Kidney (tissue), 14 donors: ENCODE data around the gene STKLD1. TPM values are rescaled to one million over a fixed set of nuclear protein-coding genes. Genes with fewer than 3 reads are reported as not detected.
"Not testable (repeated sequence)": the region's sequence is repeated elsewhere in the genome, so short reads cannot be mapped to it uniquely, and the experiment has no call there.

Experiments
- DNase-seq, 5 donors: peaks; one replicate each; pipeline ENCODE4 v3.0.0-alpha.2; 2013 to 2020
- FAIRE-seq: peaks from 2 replicates; lab custom pipeline; 2012; peaks lifted over from hg19 to GRCh38; lab: Jason Lieb, UNC
- H3K27ac ChIP-seq, 2 donors: one replicate each; pipeline ENCODE4 v1.7.0; 2013; ENCODE audit warnings: low read depth in 2 of 2, low read length in 2 of 2, inconsistent platforms in 1 of 2
- H3K27me3 ChIP-seq: one replicate; pipeline ENCODE4 v1.7.1; 2013; ENCODE audit warnings: low read length, inconsistent platforms; ENCODE audit not compliant: control insufficient read depth, insufficient read depth
- H3K36me3 ChIP-seq, 3 donors: one replicate each; pipeline versions ENCODE4 v1.7.0 to v1.7.1; 2013; ENCODE audit warnings: low read length in 3 of 3, control low read depth in 1 of 3, inconsistent platforms in 1 of 3; ENCODE audit not compliant: insufficient read depth in 3 of 3, control insufficient read depth in 2 of 3
- H3K4me1 ChIP-seq, 3 donors: one replicate each; pipeline versions ENCODE4 v1.7.0 to v1.7.1; 2013; ENCODE audit warnings: low read length in 3 of 3, inconsistent platforms in 1 of 3, low read depth in 1 of 3; ENCODE audit not compliant: control insufficient read depth in 2 of 3, insufficient read depth in 2 of 3
- H3K4me3 ChIP-seq, 3 donors: one replicate each; pipeline versions ENCODE4 v1.7.0 to v1.8.1; 2013; ENCODE audit warnings: low read length in 3 of 3, control low read depth in 1 of 3, inconsistent platforms in 1 of 3
- H3K9ac ChIP-seq, 3 donors: one replicate each; pipeline versions ENCODE4 v1.7.0 to v1.7.1; 2013; ENCODE audit warnings: low read length in 3 of 3, control low read depth in 1 of 3, inconsistent platforms in 1 of 3
- H3K9me3 ChIP-seq, 3 donors: one replicate each; pipeline versions ENCODE4 v1.7.0 to v1.7.1; 2013; ENCODE audit warnings: low read length in 3 of 3, control low read depth in 1 of 3, inconsistent platforms in 1 of 3; ENCODE audit not compliant: control insufficient read depth in 2 of 3, insufficient read depth in 1 of 3
- intact Hi-C: fragments of 100-400 bp; cut with DNase I; formaldehyde crosslinking; loops from one replicate; pipeline ENCODE4 v1.11.1; 2022
- polyA plus RNA-seq: library from polyadenylated mRNA; stranded (reverse); fragments of 350-450 nt; fragmentation: Illumina TruSeq; extraction: RNeasy Lipid Tissue Mini Kit (QIAGEN cat#74804); gene quantifications from one replicate; pipeline ENCODE4 v1.2.3, GENCODE V29; 2014; ENCODE audit warnings: low read depth, low replicate concordance; ENCODE audit not compliant: insufficient read depth
- total RNA-seq: library from RNA; stranded (reverse); fragmentation: NEBNext Ultra II Directional; extraction: Animal tissue kit (Norgen Biotek cat#: 25700); gene quantifications from one replicate; pipeline ENCODE4 v1.2.1, GENCODE V29; 2021
- TF ChIP-seq, protein P1 (sequence below): IDR thresholded peaks from 3 replicates; pipeline ENCODE4 v1.5.1; 2012; ENCODE audit warnings: mild to moderate bottlenecking, moderate library complexity, borderline replicate concordance; ENCODE audit not compliant: insufficient read depth; ENCODE audit errors: extremely low read depth
- donor health status: control.
- donor health status: control.
- donor health status: control.
- donor health status: control.
- donor health status: control.
- donor health status: DM: yes; HTN: yes; CAD: no.
- donor health status: Normal renal cell carcinoma (clear cell type).

The STKLD1 gene
- total and polyA plus RNA-seq, 2 donors from 2014 or later, result 1.9 to 4.0 TPM

DNA sequence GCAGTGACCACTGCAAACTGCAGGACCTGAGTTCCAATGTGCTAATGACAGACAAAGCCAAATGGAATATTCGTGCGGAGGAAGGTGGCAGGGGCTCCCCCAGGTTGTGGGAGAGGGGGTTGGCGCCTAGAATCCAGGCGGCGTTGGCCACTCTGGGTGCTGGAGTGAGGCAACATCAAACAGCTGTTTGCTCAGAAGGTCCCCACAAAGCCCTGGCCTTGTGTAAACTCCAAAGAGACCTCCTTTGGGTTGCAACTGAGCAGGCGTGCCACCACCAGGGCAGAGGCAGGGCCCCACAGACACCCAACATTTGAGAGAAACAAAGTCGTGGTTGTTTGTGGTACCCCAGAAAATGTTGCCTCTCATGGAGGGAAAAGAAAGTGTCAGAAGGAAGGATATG lies 14.5 kb downstream of the STKLD1 start:
- TF ChIP-seq, protein P1, sequence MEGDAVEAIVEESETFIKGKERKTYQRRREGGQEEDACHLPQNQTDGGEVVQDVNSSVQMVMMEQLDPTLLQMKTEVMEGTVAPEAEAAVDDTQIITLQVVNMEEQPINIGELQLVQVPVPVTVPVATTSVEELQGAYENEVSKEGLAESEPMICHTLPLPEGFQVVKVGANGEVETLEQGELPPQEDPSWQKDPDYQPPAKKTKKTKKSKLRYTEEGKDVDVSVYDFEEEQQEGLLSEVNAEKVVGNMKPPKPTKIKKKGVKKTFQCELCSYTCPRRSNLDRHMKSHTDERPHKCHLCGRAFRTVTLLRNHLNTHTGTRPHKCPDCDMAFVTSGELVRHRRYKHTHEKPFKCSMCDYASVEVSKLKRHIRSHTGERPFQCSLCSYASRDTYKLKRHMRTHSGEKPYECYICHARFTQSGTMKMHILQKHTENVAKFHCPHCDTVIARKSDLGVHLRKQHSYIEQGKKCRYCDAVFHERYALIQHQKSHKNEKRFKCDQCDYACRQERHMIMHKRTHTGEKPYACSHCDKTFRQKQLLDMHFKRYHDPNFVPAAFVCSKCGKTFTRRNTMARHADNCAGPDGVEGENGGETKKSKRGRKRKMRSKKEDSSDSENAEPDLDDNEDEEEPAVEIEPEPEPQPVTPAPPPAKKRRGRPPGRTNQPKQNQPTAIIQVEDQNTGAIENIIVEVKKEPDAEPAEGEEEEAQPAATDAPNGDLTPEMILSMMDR, result no peak
- no peak for FAIRE-seq

DNA sequence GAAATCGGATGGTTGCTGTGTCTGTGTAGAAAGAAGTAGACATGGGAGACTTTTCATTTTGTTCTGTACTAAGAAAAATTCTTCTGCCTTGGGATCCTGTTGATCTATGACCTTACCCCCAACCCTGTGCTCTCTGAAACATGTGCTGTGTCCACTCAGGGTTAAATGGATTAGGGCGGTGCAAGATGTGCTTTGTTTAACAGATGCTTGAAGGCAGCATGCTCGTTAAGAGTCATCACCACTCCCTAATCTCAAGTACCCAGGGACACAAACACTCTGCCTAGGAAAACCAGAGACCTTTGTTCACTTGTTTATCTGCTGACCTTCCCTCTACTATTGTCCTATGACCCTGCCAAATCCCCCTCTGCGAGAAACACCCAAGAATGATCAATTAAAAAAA lies 15.3 kb downstream of the STKLD1 start:
- FAIRE-seq, H3K9ac ChIP-seq, DNase-seq, H3K4me3 ChIP-seq, H3K27ac ChIP-seq, H3K36me3 ChIP-seq, H3K9me3 ChIP-seq, H3K27me3 ChIP-seq, intact Hi-C loops, H3K4me1 ChIP-seq: not testable (repeated sequence)

More for the DNA sequence above, 14.5 kb downstream of the STKLD1 start:
- Histone ChIP-seq H3K36me3 (no peaks in the 10 kb centered on the region), H3K9me3 (no peaks in the 10 kb centered on the region), H3K4me3 (no peak overlapping the region), H3K9ac (no peak overlapping the region), H3K4me1 (no peaks in the 10 kb centered on the region), H3K27ac (no peak overlapping the region), H3K27me3 (no peaks in the 10 kb centered on the region)
- no peak for DNase-seq
- intact Hi-C loops, result no loop called here

DNA sequence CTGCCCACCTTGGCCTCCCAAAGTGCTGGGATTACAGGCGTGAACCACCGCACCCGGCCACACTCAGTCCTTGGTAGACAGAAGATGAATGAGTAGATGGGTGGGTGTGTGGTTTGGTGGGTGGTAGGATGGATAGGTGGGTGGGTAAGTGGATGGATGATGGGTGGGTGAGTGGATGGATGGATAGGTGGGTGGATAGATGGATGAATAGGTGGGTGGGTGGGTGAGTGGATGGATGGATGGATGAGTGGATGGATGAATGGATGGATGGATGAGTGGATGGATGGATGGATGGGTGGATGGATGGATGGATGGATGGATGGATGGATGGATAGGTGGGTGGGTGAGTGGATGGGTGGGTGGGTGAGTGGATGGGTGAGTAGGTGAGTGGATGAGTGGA lies 16.1 kb downstream of the STKLD1 start:
- FAIRE-seq, intact Hi-C loops, H3K27me3 ChIP-seq, DNase-seq, H3K27ac ChIP-seq, H3K36me3 ChIP-seq, H3K9me3 ChIP-seq, H3K4me3 ChIP-seq, H3K4me1 ChIP-seq, H3K9ac ChIP-seq: not testable (repeated sequence)

DNA sequence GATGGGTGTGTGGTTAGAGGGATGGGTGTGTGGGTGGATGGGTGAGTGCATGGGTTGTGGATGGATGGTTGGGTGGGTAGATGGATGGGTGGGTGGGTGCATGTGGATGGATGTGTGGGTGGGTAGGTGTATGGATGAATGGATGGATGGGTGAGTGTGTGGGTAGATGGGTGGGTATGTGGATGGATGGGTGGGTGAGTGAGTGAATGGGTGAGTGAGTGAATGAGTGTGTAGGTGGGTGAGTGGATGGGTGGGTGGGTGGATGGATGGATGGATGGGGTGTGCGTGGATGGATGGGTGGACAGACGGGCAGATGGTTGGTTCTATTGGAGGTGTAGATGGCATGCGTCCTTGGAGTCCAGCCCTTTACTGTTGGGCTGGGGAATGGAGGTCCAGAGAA lies 17.2 kb downstream of the STKLD1 start:
- intact Hi-C loops, result no loop called here
- Histone ChIP-seq H3K27me3 (no peaks in the 10 kb centered on the region), H3K4me1 (no peaks in the 10 kb centered on the region), H3K27ac (no peak overlapping the region), H3K9me3 (no peaks in the 10 kb centered on the region), H3K9ac (no peak overlapping the region), H3K36me3 (no peaks in the 10 kb centered on the region), H3K4me3 (no peak overlapping the region)
- TF ChIP-seq, protein P1, result no peak
- no peak for DNase-seq
- no peak for FAIRE-seq
